Tibial artery (tissue), 4 donors: Measurements from ENCODE around the gene THG1L.

ENCODE experiments used
- DNase-seq, 2 donors: peaks; one replicate each; pipeline ENCODE4 v3.0.0-alpha.2; 2019
- H3K27ac ChIP-seq, 2 donors: fragments of 200-600 bp; sonication (generic) in 1 of 2; 1 replicate in 1 of 2; 2 replicates in 1 of 2; pipeline ENCODE4 v1.5.1; 2018 to 2019; ENCODE audit warnings: mild to moderate bottlenecking in 1 of 2
- H3K27me3 ChIP-seq, 2 donors: fragments of 200-600 bp; sonication (generic) in 1 of 2; one replicate each; pipeline versions ENCODE4 v1.5.1 to v1.6.0; 2016 to 2019
- H3K36me3 ChIP-seq, 3 donors: fragments of 200-600 bp; sonication (generic) in 2 of 3; one replicate each; pipeline ENCODE4 v1.5.1; 2016 to 2019; ENCODE audit warnings: mild to moderate bottlenecking in 2 of 3
- H3K4me1 ChIP-seq, 4 donors: fragments of 200-600 bp; sonication (generic) in 2 of 4; 1 replicate in 3 of 4; 2 replicates in 1 of 4; pipeline ENCODE4 v1.5.1; 2016 to 2019
- H3K4me3 ChIP-seq, 2 donors: fragments of 200-600 bp; sonication (generic) in 1 of 2; 1 replicate in 1 of 2; 2 replicates in 1 of 2; pipeline ENCODE4 v1.5.1; 2018 to 2019; ENCODE audit warnings: mild to moderate bottlenecking in 2 of 2
- H3K9me3 ChIP-seq, 3 donors: fragments of 200-600 bp; sonication (generic) in 1 of 3; one replicate each; pipeline ENCODE4 v1.5.1; 2016 to 2019
- intact Hi-C: fragments of 100-400 bp; cut with DNase I; formaldehyde crosslinking; loops from one replicate; pipeline ENCODE4 v1.15.0; 2023; ENCODE audit warnings: low total_unique reads
- TF ChIP-seq, protein P1 (sequence below), 2 experiments: fragments of 200-600 bp in 1 of 2; fragments of 450-650 bp in 1 of 2; IDR thresholded peaks; one replicate each; pipeline ENCODE4 v1.5.1; 2017 to 2019; ENCODE audit warnings: antibody characterized with exemption in 2 of 2, mild to moderate bottlenecking in 1 of 2, moderate library complexity in 1 of 2

The THG1L gene

GRCh38 chr5:157766442-157766841 is 35.2 kb downstream of the THG1L start:
- Histone ChIP-seq H3K27me3 (no peaks in the 10 kb centered on the region), H3K4me1 (peaks cover 0 to 3% (median 0%) of the 10 kb centered on the region in 4 donors), H3K27ac (no peak overlapping the region), H3K4me3 (no peak overlapping the region), H3K9me3 (no peaks in the 10 kb centered on the region), H3K36me3 (no peaks in the 10 kb centered on the region)
- TF ChIP-seq, protein P1, sequence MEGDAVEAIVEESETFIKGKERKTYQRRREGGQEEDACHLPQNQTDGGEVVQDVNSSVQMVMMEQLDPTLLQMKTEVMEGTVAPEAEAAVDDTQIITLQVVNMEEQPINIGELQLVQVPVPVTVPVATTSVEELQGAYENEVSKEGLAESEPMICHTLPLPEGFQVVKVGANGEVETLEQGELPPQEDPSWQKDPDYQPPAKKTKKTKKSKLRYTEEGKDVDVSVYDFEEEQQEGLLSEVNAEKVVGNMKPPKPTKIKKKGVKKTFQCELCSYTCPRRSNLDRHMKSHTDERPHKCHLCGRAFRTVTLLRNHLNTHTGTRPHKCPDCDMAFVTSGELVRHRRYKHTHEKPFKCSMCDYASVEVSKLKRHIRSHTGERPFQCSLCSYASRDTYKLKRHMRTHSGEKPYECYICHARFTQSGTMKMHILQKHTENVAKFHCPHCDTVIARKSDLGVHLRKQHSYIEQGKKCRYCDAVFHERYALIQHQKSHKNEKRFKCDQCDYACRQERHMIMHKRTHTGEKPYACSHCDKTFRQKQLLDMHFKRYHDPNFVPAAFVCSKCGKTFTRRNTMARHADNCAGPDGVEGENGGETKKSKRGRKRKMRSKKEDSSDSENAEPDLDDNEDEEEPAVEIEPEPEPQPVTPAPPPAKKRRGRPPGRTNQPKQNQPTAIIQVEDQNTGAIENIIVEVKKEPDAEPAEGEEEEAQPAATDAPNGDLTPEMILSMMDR (IDR thresholded peaks at IDR 0.05): no peak
- intact Hi-C loops: no loop called here
- DNase-seq: no peak

GRCh38 chr5:157766902-157767301 is 35.7 kb downstream of the THG1L start:
- Histone ChIP-seq H3K9me3 (no peaks in the 10 kb centered on the region), H3K4me3 (no peak overlapping the region), H3K4me1 (peaks cover 0 to 3% (median 0%) of the 10 kb centered on the region in 4 donors), H3K27me3 (no peaks in the 10 kb centered on the region), H3K27ac (no peak overlapping the region), H3K36me3 (no peaks in the 10 kb centered on the region)
- DNase-seq: no peak
- intact Hi-C loops: no loop called here
- TF ChIP-seq, protein P1 (IDR thresholded peaks at IDR 0.05): no peak

DNA sequence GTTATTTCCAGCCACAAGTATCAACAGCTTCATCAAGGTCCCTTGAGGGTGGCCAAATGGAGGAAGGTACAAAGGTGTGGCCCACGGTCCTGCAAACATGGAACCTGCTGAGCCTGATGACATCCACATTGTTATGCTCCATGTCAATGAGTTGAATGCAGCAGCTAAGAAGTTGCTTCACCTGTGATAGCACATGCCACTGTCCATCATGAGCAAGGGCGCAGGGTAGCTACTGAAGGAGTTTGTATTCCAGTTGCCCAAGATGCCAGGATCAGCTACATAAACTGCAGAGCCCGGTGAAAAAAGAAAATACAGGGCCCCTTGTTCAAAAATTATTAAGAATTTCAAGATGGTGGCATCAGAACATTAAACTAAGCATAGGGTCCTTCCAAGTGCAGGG is 36.5 kb downstream of the THG1L start:
- DNase-seq: no peak
- H3K27ac ChIP-seq: no peak overlapping the region
- intact Hi-C loops: no loop called here

DNA sequence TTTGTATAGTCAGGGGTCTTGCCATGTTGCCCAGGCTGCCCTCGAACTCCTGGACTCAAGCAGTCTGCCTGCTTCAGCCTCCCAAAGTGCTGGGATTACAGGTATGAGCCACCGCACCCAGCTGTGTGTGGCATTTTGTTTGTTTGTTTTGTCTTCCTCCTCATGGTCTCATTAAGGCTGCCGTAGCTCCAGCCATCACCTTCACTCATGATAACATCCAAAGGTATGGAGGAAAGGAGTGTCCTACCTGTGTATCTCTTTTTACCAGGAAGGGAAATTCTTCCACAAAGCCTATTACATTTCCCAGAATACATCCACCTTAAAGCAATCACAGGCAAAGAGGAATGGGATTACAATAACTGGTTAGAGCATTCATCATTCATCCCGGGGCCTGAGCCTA is 39.4 kb downstream of the THG1L start:
- Histone ChIP-seq H3K36me3 (no peaks in the 10 kb centered on the region), H3K27me3 (no peaks in the 10 kb centered on the region), H3K4me1 (peaks cover 0 to 3% (median 0%) of the 10 kb centered on the region in 4 donors), H3K9me3 (no peaks in the 10 kb centered on the region), H3K4me3 (no peak overlapping the region), H3K27ac (no peak overlapping the region)
- TF ChIP-seq, protein P1 (IDR thresholded peaks at IDR 0.05): no peak
- DNase-seq: no peak
- intact Hi-C loops: no loop called here

More for the DNA sequence above, 36.5 kb downstream of the THG1L start:
- no peak overlapping the region for H3K4me3 ChIP-seq
- H3K27me3 ChIP-seq: no peaks in the 10 kb centered on the region
- no peaks in the 10 kb centered on the region for H3K36me3 ChIP-seq
- TF ChIP-seq, protein P1 (IDR thresholded peaks at IDR 0.05): no peak
- peaks cover 0 to 3% (median 0%) of the 10 kb centered on the region in 4 donors for H3K4me1 ChIP-seq
- no peaks in the 10 kb centered on the region for H3K9me3 ChIP-seq

DNA sequence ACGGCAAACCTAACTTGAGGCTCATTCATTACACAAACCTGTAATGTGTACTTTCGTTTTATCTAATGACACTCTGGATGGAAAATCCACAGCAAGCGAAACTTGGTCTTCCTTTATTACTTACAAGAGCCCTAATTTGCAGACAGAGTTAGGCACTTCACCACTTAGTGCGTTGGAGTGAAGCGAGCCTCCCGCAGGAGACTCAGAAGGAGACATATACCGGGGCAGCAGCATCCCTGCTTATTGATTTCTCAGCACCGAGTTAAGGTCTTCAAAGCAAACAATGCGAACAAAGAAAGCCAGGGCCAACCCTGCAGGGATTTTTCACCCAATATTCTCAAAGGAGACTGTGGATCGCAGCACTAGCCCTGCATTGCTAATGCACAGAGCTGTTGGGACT is 40.9 kb downstream of the THG1L start:
- H3K4me1 ChIP-seq: peaks cover 0 to 3% (median 0%) of the 10 kb centered on the region in 4 donors
- H3K36me3 ChIP-seq: no peaks in the 10 kb centered on the region
- intact Hi-C loops: no loop called here
- H3K27me3 ChIP-seq: no peaks in the 10 kb centered on the region
- TF ChIP-seq, protein P1 (IDR thresholded peaks at IDR 0.05): no peak
- no peak for DNase-seq
- H3K9me3 ChIP-seq: no peaks in the 10 kb centered on the region
- H3K27ac ChIP-seq: no peak overlapping the region
- H3K4me3 ChIP-seq: no peak overlapping the region
